ENCODE data around the gene CEP19. TPM values are rescaled to one million over a fixed set of nuclear protein-coding genes. Genes with fewer than 3 reads are reported as not detected.

CEP19 gene
- total RNA-seq, 4 donors from 2014 or later = 1.7 to 5.9 TPM; not detected in 2

GRCh38 chr3:196662711-196663571 is 49.1 kb downstream of the CEP19 start:
- H3K4me1 ChIP-seq = no peaks in the 10 kb centered on the region
- intact Hi-C loops (cut with DNase I; ENCODE audit: low total_unique reads) = no loop called here
- H3K27me3 ChIP-seq = no peaks in the 10 kb centered on the region
- TF ChIP-seq POLR2A (IDR thresholded peaks at IDR 0.05) = no peak
- H3K9me3 ChIP-seq = no peaks in the 10 kb centered on the region
- no peak for DNase-seq
- no peaks in the 10 kb centered on the region for H3K36me3 ChIP-seq
- H3K4me3 ChIP-seq = no peak overlapping the region
- peak overlapping the region in 1 of 2 donors; percentile 41 for H3K27ac ChIP-seq

GRCh38 chr3:196662033-196662432 is 50.0 kb downstream of the CEP19 start:
- intact Hi-C loops (cut with DNase I; ENCODE audit: low total_unique reads) = no loop called here
- no peak for DNase-seq
- Histone ChIP-seq H3K4me3 (no peak overlapping the region), H3K27me3 (no peaks in the 10 kb centered on the region), H3K9me3 (no peaks in the 10 kb centered on the region), H3K36me3 (no peaks in the 10 kb centered on the region), H3K27ac (no peak overlapping the region), H3K4me1 (no peaks in the 10 kb centered on the region)
- TF ChIP-seq CTCF (IDR thresholded peaks at IDR 0.05) (no peak), POLR2A (IDR thresholded peaks at IDR 0.05) (no peak)

GRCh38 chr3:196661400-196661799 is 50.6 kb downstream of the CEP19 start:
- Histone ChIP-seq H3K9me3 (no peaks in the 10 kb centered on the region), H3K4me3 (no peak overlapping the region), H3K27ac (no peak overlapping the region), H3K4me1 (no peaks in the 10 kb centered on the region), H3K36me3 (no peaks in the 10 kb centered on the region), H3K27me3 (no peaks in the 10 kb centered on the region)
- intact Hi-C loops (cut with DNase I; ENCODE audit: low total_unique reads) = no loop called here
- DNase-seq = no peak
- TF ChIP-seq POLR2A (IDR thresholded peaks at IDR 0.05) (no peak), CTCF (IDR thresholded peaks at IDR 0.05) (no peak)

- no peak for TF ChIP-seq CTCF (IDR thresholded peaks at IDR 0.05)
- no peak for TF ChIP-seq POLR2A (IDR thresholded peaks at IDR 0.05)
- no peaks in the 10 kb centered on the region for H3K4me1 ChIP-seq
- DNase-seq = no peak
- no peaks in the 10 kb centered on the region for H3K9me3 ChIP-seq
- intact Hi-C loops (cut with DNase I; ENCODE audit: low total_unique reads) = no loop called here
- no peak overlapping the region for H3K4me3 ChIP-seq
- no peaks in the 10 kb centered on the region for H3K27me3 ChIP-seq
- H3K27ac ChIP-seq = no peak overlapping the region
- no peaks in the 10 kb centered on the region for H3K36me3 ChIP-seq
Measured at GRCh38 chr3:196660381-196661166, 51.5 kb downstream of the CEP19 start.

GRCh38 chr3:196659901-196660351 is 52.1 kb downstream of the CEP19 start:
- H3K27ac ChIP-seq = no peak overlapping the region
- no peak for TF ChIP-seq CTCF (IDR thresholded peaks at IDR 0.05)
- TF ChIP-seq POLR2A (IDR thresholded peaks at IDR 0.05) = no peak
- no peaks in the 10 kb centered on the region for H3K27me3 ChIP-seq
- H3K4me3 ChIP-seq = no peak overlapping the region
- H3K9me3 ChIP-seq = no peaks in the 10 kb centered on the region
- intact Hi-C loops (cut with DNase I; ENCODE audit: low total_unique reads) = no loop called here
- no peaks in the 10 kb centered on the region for H3K36me3 ChIP-seq
- H3K4me1 ChIP-seq = no peaks in the 10 kb centered on the region
- no peak for DNase-seq

Small RNAs within 50 kb of the gene (small RNA-seq; reads per million reads assigned to genes)
- gene RNU4-89P = not detected
- gene RNU6-646P = not detected

Other genes with a start within 250 kb of the CEP19 start
- 10 to 100 TPM in 3 of 4 donors, 1 to 10 TPM in 1; 9.4 to 35.2 (median 18.6) TPM for gene RNF168, start 208.5 kb downstream of the CEP19 start, total RNA-seq
- gene SMCO1, start 196.9 kb downstream of the CEP19 start, total RNA-seq = not detected
- 10 to 100 TPM in 1 of 4 donors, 1 to 10 TPM in 2, under 1 TPM in 1; 0.26 to 10.6 (median 8.8) TPM for gene WDR53, start 143.7 kb downstream of the CEP19 start, total RNA-seq
- 10 to 100 TPM in 1 of 4 donors, 1 to 10 TPM in 3; 5.0 to 25.2 (median 8.9) TPM for gene FBXO45, start 143.6 kb downstream of the CEP19 start, total RNA-seq
- gene NRROS, start 72.6 kb downstream of the CEP19 start, total RNA-seq = 10 to 100 TPM in 1 of 4 donors, 1 to 10 TPM in 3; 6.5 to 36.8 (median 7.6) TPM
- 10 to 100 TPM; 10.2 to 61.5 (median 34.1) TPM for gene PIGX, start 127 bp upstream of the CEP19 start, total RNA-seq
- gene PAK2, start 27.6 kb upstream of the CEP19 start, total RNA-seq = 10 to 100 TPM; 22.1 to 65.8 (median 49.5) TPM
- 100 to 1,000 TPM in 1 of 4 donors, 10 to 100 TPM in 3; 31.8 to 130 (median 59.6) TPM for gene SENP5, start 155.7 kb upstream of the CEP19 start, total RNA-seq
- 10 to 100 TPM in 3 of 4 donors, 1 to 10 TPM in 1; 4.1 to 67.2 (median 49.5) TPM for gene NCBP2, start 230.3 kb upstream of the CEP19 start, total RNA-seq

All from uterus (tissue), 4 donors.